SU-DHL-6 (cell line): Measurements from ENCODE around the gene NR2E1.

Source experiments
- H2AFZ ChIP-seq: fragments of 200-600 bp; sonication (generic); 2 replicates; pipeline ENCODE4 v1.6.1; 2014; ENCODE audit warnings: low read depth, mild to moderate bottlenecking, moderate library complexity, mixed read lengths, antibody characterized with exemption, low read length; ENCODE audit not compliant: severe bottlenecking
- H3F3A ChIP-seq: fragments of 200-600 bp; shearing (Covaris generic); 2 replicates; pipeline ENCODE4 v1.6.0; 2016; ENCODE audit warnings: antibody characterized with exemption, mild to moderate bottlenecking; ENCODE audit not compliant: insufficient read depth
- H3K27ac ChIP-seq: fragments of 200-600 bp; sonication (generic); 2 replicates; pipeline ENCODE4 v1.5.1; 2016; ENCODE audit warnings: low read depth, mild to moderate bottlenecking, low read length, moderate library complexity, mixed read lengths
- H3K27me3 ChIP-seq: fragments of 200-600 bp; sonication (generic), shearing (Covaris generic); 2 replicates; pipeline ENCODE4 v1.6.0; 2014; ENCODE audit warnings: mild to moderate bottlenecking, low read length
- H3K36me3 ChIP-seq: fragments of 200-600 bp; sonication (generic); 2 replicates; pipeline ENCODE4 v1.6.1; 2014; ENCODE audit warnings: mild to moderate bottlenecking, low read length, mixed read lengths
- H3K4me2 ChIP-seq: fragments of 300-600, 200-600 bp; shearing (Covaris generic), sonication (generic); 2 replicates; pipeline ENCODE4 v1.6.0; 2014; ENCODE audit warnings: low read length, low read depth, mild to moderate bottlenecking; ENCODE audit not compliant: poor library complexity, severe bottlenecking
- H3K4me3 ChIP-seq: fragments of 200-600 bp; sonication (generic); 2 replicates; pipeline ENCODE4 v1.5.1; 2014; ENCODE audit warnings: antibody characterized with exemption, low read length, mild to moderate bottlenecking, mixed read lengths; ENCODE audit not compliant: insufficient read depth, poor library complexity, severe bottlenecking
- H3K79me2 ChIP-seq: fragments of 200-600 bp; sonication (generic); 2 replicates; pipeline ENCODE4 v1.6.1; 2014; ENCODE audit warnings: mild to moderate bottlenecking, low read length, moderate library complexity; ENCODE audit not compliant: insufficient read depth
- H3K9ac ChIP-seq: fragments of 200-600 bp; sonication (generic); 2 replicates; pipeline ENCODE4 v1.7.0; 2014; ENCODE audit warnings: mild to moderate bottlenecking, low read length
- H3K9me2 ChIP-seq: fragments of 200-600 bp; sonication (generic); replicated peaks from 2 replicates; pipeline ENCODE4 v1.6.1; 2014; ENCODE audit warnings: low read length; ENCODE audit not compliant: insufficient read depth
- H3K9me3 ChIP-seq: fragments of 200-600 bp; sonication (generic); 2 replicates; pipeline ENCODE4 v1.6.1; 2014; ENCODE audit warnings: low read length, mixed read lengths; ENCODE audit not compliant: insufficient read depth
- H4K20me1 ChIP-seq: fragments of 200-600 bp; sonication (generic); 2 replicates; pipeline ENCODE4 v1.6.1; 2014; ENCODE audit warnings: low read depth, mild to moderate bottlenecking, antibody characterized with exemption, low read length, moderate library complexity, mixed read lengths
- EZH2phosphoT487 ChIP-seq: fragments of 200-600 bp; sonication (generic), shearing (Covaris generic); conservative IDR thresholded peaks from 2 replicates; pipeline ENCODE4 v1.6.1; 2018; ENCODE audit warnings: mild to moderate bottlenecking, antibody characterized with exemption, low read length, moderate library complexity, mixed read lengths
- TF ChIP-seq, protein P1 (sequence below): fragments of 200-600 bp; sonication (generic); IDR thresholded peaks from one replicate; pipeline ENCODE4 v1.5.1; 2017; ENCODE audit warnings: antibody characterized with exemption, mild to moderate bottlenecking, low read length, moderate library complexity; ENCODE audit not compliant: insufficient read depth, poor library complexity, severe bottlenecking

Gene NR2E1

DNA sequence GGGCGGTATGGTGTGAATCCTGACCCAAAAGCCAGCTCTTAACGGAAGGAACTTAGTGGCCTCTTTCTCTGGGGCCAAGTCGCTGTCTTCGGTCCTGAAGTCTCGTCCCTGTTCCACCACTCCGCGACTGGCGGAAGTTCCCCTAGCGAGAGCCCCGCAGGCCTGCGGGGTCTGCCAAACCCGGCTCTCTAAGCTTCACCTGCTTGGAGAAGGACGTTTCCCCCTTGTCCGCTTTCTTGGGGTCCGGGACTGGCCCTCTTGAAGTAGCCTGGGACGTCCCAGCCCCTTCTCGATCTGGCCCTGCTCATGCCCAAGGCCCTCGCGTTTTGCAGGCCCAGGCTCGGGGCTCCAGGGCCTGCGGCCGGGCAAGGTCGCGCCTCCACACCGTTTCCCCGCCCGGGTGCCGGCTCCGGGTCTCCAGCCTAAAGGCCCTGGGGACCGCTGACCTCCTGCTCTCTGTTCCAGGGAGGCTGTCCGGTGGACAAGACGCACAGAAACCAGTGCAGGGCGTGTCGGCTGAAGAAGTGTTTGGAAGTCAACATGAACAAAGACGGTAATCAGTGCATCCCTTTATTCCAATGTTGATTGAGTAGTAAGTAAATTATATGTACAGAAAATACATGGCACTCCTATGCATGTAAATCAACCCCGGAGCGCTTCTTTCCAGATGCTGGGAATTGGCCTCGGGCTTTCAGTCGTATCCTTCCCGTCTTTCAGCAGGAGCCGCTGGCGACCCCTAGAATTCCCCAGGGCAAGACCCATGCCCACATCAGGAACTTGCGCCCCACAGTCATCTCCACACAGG lies 8.8 kb downstream of the NR2E1 start:
- Histone ChIP-seq H3K9me3 (no peaks in the 10 kb centered on the region), H3K4me2 (no peak overlapping the region), H3K36me3 (no peaks in the 10 kb centered on the region), H3K9me2 (no peaks in the 10 kb centered on the region), H3K9ac (no peak overlapping the region), H3K4me3 (no peak overlapping the region), H4K20me1 (no peaks in the 10 kb centered on the region; the same call in 1 of the 2 replicates), H3K79me2 (no peaks in the 10 kb centered on the region), H2AFZ (no peak overlapping the region), H3K27me3 (no peaks in the 10 kb centered on the region), H3F3A (no peaks in the 10 kb centered on the region), H3K27ac (no peak overlapping the region)
- TF ChIP-seq EZH2phosphoT487 = no peak
- TF ChIP-seq, protein P1, sequence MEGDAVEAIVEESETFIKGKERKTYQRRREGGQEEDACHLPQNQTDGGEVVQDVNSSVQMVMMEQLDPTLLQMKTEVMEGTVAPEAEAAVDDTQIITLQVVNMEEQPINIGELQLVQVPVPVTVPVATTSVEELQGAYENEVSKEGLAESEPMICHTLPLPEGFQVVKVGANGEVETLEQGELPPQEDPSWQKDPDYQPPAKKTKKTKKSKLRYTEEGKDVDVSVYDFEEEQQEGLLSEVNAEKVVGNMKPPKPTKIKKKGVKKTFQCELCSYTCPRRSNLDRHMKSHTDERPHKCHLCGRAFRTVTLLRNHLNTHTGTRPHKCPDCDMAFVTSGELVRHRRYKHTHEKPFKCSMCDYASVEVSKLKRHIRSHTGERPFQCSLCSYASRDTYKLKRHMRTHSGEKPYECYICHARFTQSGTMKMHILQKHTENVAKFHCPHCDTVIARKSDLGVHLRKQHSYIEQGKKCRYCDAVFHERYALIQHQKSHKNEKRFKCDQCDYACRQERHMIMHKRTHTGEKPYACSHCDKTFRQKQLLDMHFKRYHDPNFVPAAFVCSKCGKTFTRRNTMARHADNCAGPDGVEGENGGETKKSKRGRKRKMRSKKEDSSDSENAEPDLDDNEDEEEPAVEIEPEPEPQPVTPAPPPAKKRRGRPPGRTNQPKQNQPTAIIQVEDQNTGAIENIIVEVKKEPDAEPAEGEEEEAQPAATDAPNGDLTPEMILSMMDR = no peak

DNA sequence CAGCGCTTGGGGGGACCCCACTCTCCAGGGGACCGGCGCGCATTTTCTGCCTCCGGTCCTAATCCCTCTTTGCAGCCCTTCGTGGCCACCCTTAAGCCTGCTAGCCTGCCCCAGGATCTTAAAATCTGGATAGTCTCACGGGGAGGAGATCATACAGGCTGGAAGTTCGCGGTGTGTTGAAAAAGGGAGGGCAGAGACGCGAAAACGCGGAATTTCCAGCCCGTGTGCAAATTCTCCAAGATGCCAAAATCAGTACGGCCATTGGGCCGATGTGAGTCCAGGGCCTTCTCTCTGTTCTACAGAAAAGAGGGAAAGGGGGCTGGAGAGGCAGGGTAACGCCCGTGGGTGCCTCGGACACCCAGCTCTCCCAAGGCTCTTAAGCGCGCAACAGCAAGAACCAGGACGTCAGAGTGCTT lies 9.4 kb downstream of the NR2E1 start:
- Histone ChIP-seq H3K79me2 (no peaks in the 10 kb centered on the region), H4K20me1 (no peaks in the 10 kb centered on the region; the same call in 1 of the 2 replicates), H3K27me3 (no peaks in the 10 kb centered on the region), H3K4me2 (no peak overlapping the region), H3K9me3 (no peaks in the 10 kb centered on the region), H3K36me3 (no peaks in the 10 kb centered on the region), H2AFZ (no peak overlapping the region), H3K9me2 (no peaks in the 10 kb centered on the region), H3K9ac (no peak overlapping the region), H3K27ac (no peak overlapping the region), H3K4me3 (no peak overlapping the region), H3F3A (no peaks in the 10 kb centered on the region)
- no peak for TF ChIP-seq EZH2phosphoT487
- TF ChIP-seq, protein P1 = no peak

DNA sequence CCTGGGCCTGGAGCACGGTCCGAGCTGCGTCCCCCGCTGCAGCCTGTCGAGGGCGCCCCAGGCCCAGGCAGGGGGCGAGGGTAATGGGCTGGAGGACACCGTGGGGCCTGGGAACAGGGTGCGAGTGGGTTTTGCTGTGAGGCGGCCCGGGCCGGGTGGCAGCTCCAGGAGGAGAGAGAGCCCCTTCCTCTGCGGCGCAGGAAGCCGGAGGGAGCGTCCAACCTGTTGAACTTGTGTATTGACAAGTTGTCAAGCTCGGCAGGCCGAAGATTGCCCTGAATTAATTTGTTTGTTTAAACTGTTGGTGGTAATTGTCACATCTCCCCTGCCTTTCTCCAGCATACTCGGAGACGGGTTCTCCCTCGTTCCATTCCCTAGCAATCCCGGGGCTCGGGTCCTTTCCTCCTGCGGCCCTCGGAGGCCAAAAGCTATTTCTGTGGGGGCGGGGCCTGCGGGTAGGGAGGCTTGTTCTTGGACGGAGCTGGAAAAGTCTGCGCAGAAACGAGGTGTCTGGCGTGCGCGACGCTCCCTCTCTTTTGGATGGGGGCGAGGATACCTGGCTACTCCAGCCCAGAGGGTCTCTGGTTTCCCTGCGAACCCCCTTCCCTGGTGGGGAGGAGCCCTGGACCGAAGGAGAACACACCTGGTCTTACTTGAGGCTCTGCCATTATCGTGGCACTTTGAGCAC lies 9.9 kb downstream of the NR2E1 start:
- no peak overlapping the region for H2AFZ ChIP-seq
- H3K79me2 ChIP-seq = no peaks in the 10 kb centered on the region
- no peak overlapping the region for H3K9ac ChIP-seq
- no peak for TF ChIP-seq EZH2phosphoT487
- TF ChIP-seq, protein P1 = no peak
- no peak overlapping the region for H3K27ac ChIP-seq
- H3K36me3 ChIP-seq = no peaks in the 10 kb centered on the region
- no peaks in the 10 kb centered on the region for H3K27me3 ChIP-seq
- no peak overlapping the region for H3K4me3 ChIP-seq
- H3K9me3 ChIP-seq = no peaks in the 10 kb centered on the region
- H3K4me2 ChIP-seq = no peak overlapping the region
- no peaks in the 10 kb centered on the region for H3F3A ChIP-seq
- no peaks in the 10 kb centered on the region for H3K9me2 ChIP-seq
- no peaks in the 10 kb centered on the region; the same call in 1 of the 2 replicates for H4K20me1 ChIP-seq
